HEK293T (cell line): ENCODE results near the gene MICALL2.

Source experiments
- BHLHE40 ChIP-seq: fragments of 450-650 bp; IDR thresholded peaks from 2 replicates; pipeline ENCODE4 v1.6.1; 2016; ENCODE audit warnings: mild to moderate bottlenecking, moderate library complexity, borderline replicate concordance
- HDGF ChIP-seq: fragments of 450-650 bp; IDR thresholded peaks from 2 replicates; pipeline ENCODE4 v1.6.1; 2017; ENCODE audit warnings: antibody characterized with exemption, borderline replicate concordance

- TF ChIP-seq BHLHE40 = no peak
- TF ChIP-seq HDGF = no peak
Measured at GRCh38 chr7:1470901-1471300, 11.6 kb upstream of the MICALL2 start.
